SW480 (cell line): ENCODE data around the gene TPRA1.

ENCODE experiments used
- DNase-seq: peaks from one replicate; pipeline ENCODE4 v3.0.0-alpha.2; 2016; ENCODE audit warnings: low spot score

Gene TPRA1

DNA sequence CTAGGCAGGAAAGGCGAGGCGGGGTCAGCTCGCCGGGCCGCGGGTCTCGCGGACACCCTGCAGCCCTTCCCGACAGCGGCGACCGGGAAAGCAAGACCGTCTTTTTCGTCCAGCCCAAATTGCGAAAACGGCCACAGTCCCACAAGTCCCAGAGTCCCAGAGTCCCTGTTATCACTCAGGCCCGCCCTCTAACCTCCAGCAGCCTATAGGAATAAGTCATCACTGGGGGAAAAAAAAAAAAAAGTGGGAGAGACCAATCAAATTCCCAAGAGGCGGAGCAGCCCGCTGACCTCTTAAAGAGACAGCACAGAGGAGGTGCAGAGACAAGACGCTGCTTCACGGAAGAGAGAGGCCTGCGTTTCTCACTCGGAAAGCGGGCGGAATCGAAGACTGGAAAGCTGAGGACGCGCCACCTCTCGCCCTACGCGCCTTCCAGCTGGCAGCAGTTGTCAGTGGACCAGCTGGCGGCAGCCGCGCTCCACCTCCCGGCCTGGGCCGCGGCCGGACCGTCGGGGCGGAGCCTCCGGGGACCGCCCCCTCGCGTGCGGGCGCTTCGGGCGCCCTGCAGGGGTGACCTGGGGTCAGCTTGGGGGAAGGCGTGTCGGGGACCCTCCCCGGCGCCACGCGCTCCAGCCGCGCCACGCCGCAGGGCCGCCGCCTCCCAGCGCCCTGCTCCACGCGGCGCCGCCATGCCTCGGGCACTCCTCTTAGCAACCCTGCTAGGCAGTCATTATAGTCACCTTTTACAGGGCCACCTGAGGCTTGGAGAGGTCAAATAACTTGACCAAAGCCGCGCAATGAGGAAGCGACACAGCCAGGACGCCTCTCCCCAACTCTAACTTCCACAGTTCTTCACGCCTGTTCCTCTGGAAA is at the start of gene TPRA1:
TPRA1 (minus strand) TSS at position 141 of the 873 bp plus-strand sequence. CDS start 10,587 bp downstream, outside the sequence.
- peak; percentile 99 for DNase-seq

DNA sequence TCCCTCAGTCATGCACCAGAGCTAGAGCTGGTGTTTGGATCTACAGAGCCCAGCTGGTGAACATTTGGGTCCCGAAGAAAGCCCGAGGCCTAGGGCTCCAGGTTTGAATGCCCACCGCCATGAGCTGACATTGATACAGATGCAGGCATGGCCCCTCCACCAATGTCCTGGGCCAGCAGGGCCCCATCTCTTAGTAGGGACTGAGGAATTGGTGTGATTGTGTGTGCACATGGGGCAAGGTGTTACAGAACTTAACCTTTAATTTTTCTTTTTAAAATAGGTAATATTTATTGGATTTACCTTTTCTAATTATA is 49.5 kb upstream of the TPRA1 start:
- DNase-seq, result no peak

DNA sequence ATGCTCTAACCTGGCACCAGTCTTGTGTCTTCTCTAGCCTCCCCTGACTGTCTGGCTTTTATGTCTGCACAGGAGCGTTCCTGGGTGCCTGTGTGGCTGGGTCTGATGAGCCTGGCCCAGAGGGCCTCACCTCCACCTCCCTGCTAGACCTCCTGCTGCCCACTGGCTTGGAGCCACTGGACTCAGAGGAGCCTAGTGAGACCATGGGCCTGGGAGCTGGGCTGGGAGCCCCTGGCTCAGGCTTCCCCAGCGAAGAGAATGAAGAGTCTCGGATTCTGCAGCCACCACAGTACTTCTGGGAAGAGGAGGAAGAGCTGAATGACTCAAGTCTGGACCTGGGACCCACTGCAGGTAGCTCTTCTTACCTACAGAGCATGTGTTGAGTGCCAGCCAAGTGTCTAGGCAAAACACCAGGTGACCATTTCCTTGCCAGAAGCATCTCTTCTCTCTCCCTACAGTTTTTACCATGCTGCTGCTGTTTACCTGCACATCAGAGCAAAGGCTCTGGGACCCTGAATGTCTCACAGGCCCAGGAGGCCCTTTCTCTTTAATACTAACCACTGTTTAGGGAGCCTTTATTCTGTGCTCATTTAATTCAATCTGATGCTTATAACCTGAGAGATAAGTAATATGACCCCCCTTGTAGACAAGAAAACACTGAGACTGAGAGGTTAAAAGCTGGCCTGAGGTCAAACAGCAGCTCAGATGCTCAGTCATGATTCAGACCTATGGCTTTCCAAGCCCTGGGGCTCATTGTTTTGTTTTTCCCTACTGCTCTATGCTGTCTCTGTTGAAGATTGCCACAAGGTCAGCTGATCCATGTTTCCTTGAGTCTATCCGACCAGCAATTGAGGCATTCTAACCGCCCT is 48.9 kb upstream of the TPRA1 start:
- DNase-seq, result no peak

DNA sequence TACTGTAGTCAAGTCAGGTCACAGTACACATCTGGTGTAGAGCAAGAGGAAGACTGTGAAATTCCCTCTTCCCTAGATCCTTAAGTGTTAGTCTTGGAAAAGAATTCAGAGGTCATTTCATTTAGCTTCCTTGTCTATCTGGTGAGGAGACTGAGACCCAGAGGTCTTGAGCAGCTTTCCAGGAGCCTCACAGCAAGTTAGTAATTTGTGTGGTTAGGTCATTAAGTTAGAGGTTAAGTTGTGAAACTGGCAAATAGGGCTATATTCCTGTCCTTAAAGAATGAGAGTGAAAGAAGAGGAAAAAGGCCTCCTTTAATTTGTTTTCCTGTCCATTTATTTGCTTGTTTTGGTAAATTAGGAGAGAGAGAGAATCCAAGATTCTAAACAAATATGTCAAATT is 47.4 kb upstream of the TPRA1 start:
- DNase-seq, result no peak

DNA sequence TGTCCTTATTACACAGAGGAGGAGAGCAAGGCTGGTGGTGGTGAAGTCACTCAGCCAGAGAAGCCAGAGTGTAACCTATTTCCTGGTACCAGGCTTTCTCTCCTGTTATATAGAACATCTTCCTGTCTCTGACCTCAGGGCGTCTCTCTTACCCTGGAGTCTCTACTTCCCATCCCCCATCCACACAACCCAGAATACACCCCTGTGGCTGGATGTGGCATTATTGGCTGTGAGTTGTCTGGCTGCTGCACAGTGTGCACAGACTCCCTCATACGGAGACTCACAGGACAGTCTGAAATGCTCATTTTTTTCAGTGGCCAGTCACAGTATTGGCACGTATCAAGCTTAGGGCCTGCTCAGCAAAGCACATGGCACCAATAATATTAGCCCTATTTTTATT is 47.0 kb upstream of the TPRA1 start:
- no peak for DNase-seq

DNA sequence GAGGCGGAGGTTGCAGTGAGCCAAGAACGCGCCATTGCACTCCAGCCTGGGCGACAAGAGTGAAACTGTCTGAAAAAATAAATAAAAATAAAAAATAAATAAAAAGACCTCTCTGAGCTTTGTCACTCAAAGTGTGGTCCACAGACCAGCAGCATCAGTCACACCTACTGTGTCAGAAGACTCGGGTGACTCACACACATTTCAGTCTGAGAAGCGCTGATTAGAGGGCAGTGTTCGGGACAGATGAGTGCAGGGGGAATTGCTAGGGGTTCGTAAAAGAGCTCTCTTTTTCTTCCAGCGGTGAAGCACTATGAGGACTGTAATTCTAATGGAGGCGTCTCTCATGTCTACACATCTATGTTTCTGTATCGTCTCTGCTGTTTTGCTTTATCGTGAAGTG is 44.1 kb upstream of the TPRA1 start:
- no peak for DNase-seq

DNA sequence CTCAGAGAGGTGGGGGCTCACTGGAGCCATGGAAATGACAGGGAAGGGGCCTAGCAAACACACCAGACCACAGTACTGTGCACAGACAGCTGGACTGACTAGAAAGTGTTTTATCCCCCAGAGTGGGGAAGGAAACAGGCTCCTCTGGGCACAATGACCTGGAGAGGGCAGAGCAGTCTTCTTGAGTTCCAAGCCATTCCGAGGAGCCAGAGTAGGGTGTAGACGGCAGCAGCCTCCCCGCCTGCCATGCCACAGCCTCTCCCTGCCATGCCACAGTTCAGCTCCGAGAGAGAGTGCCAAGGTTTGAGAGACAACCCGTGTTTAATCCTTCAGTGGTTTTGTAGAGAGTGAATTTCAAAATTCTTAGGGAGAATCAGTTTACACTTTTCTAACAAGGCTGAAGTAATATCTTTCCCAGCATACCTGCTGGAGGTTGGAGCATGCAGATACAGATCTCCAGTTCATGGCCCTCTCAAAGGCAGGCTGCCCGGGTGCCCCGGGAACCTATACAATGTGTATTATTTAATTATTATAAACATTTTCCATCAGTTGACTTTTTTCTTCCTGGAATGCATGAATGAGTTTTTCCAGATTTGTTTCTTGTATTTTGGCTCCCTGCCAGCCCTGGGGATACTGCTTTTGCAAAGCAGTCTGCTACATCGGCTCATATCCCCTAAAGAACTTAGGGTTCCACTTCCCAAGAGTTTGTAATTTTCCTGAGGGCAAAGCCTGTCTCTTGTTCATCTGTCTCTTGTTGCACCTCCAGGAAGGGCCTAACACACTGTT is 41.7 kb upstream of the TPRA1 start:
- DNase-seq, result no peak

DNA sequence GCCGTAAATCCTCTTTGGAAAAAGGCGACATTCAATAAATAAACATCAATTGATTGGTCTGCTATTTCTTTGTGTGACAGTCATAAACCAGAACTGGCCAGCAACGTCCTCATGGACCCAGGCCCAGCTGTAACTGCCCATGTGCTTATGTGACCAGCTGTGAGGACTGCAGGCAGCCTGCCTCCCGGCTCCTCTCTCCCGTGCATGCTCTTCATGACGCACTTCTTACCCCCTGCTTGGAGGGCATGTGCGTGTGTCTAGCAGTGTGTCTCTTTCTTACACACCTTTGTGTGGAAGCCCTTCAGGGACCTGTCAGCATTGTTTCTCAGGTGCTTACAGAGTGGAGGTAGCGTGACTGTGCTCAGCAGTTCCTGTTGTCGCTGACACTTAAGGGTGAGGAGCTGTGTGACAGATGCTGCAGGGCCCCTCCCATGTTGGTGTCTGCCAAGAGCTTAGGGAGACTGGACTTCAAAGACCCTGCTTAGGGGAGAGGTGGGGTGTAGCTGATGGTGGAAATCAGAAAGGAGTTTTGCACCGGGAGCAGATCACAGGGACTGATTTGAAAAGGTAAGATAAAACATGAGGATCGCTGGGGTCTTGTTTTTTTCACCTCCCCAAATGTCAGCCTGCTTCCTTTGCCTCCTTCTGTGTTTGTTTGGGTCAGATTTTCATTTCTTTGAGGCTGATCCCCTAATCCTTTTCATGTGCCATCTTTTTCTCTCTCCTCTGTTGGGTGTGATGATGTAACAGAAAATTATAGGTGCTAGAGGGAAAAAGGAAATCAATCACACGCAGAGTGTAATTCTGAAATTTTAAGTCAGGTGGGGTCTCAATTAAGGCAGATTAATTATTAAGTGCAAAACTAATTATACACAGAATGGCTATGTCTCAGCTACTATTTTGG is 40.5 kb upstream of the TPRA1 start:
- DNase-seq, result no peak

DNA sequence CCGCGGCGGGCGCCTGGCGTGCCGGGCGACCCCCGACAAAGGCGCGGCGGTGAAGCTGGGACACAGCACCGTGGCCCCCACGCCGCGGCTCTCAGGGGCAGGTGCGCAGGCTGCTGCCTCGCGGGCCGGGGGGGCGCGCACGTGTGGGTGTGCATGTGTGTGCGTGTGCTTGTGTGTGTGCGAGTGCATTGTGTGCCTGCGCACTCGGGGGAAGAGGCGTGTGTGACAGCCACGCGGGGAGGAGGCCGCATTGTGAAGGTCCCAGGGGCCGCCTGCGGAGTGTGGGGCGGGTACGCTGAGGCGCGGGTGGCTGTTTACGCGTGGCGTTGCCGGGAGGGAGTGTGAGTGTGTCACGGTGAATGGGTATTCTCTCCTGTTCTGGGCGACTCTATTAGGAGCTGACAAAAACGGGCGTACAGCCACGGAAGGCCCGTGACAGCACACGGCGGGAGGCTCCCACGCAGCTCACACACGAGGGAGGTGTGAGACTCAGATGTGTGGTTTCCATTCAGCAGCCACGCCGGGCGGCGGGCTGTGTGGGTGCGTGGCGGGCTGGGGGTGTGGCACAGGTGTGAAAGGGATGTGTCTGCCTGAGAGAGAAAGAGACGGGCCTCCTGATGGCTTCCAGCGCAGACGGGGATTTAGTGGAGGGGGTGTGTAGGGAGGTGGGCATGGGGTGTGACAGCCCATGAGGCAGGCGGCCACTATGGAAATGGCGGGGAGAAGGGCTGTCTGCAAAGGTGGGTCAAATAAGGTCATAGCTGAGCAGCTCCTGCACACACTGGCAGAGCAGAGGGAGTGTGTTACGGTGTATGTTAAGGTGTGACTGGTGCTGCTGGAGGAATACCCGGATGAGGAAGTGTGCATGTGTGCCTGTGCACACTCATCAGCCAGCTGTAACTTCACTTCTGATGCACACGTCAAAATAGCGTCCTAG is 39.2 kb upstream of the TPRA1 start:
- DNase-seq, result peak; percentile 20

DNA sequence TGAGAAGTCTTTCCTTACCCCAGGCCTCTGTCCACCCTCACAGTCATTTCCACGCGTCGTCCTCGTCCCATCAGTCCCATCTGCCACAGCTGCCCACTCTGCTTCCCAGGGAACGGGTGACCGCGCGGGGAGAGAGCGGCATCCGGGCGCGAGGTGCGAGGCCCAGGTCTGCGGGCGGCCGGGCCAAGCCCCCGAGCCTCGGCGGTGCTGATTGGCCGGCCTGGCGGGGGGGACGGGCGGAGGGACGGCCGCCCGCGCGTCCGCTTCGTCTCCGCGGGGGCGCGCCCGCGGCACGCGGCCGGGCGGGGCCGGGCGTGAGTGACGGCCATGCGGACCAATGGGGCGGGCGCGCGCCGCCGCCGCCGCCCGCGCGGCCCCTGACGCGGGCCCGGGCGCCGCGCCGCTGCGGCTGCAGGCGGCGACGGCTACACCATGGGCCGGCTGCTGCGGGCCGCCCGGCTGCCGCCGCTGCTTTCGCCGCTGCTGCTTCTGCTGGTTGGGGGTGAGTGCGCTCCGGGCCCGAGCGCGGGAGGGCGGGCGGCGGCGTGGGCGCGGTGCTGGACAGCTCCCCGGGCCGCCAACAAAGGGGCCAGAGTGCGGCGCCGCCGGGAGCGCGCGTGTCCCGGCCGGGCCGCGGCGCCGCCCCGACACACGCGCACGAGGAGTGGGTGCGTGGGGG is 38.4 kb upstream of the TPRA1 start, which contains the start of gene PODXL2:
PODXL2 (plus strand) TSS at position 398 of the 679 bp plus-strand sequence; CDS start at position 433, 35 bp downstream.
- peak; percentile 46 for DNase-seq

DNA sequence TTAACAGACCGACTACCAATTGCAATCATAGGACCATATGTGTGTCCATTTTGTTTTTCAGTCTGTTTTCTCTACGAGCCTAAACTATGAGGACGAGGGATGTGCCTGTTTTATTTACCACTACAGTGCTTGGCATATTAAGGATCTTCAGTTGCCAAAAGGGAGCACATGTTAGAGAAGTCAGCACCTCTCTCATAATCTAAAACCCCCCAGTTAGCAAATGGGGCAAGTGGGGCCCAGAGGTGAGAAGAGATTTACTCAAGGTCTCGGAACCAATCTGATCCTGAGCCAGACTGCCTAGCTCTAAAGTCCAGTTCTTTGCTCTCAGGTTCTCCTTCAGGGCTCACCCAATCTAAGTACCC is 37.9 kb upstream of the TPRA1 start:
- DNase-seq, result no peak

DNA sequence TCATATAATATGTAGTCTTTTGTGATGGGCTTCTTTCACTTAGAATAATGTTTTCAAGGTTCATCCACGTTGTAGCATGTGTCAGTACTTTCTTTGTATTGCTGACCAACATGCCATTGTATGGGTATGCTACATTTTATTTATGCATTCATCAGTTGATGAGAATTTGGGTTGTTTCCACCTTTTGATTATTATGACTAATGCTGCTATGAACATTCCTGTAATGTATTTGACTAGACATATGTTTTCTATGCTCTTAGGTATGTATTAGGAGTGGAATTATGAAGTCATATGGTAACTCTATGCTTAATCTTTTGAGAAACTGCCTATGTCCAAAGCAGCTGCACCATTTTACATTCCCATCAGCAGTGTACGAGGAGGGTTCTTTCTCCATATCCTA is 35.3 kb upstream of the TPRA1 start:
- DNase-seq, result no peak

DNA sequence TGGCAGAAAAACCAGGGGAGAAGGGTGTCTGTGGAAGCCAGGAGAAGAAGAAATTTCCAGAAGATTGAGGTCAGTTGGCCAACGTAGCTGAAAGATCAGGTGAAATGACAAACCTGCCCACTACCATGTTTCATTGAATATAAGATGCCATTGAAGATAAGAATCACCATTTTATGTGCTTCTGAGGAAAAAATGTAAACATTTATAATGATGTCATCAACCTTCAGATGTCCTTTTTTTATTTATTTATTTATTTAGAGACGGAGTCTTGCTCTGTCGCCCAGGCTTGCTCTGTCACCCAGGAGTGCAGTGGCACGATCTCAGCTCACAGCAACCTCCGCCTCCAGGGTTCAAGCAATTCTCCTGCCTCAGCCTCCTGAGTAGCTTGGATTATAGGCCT is 33.5 kb upstream of the TPRA1 start:
- DNase-seq, result no peak

DNA sequence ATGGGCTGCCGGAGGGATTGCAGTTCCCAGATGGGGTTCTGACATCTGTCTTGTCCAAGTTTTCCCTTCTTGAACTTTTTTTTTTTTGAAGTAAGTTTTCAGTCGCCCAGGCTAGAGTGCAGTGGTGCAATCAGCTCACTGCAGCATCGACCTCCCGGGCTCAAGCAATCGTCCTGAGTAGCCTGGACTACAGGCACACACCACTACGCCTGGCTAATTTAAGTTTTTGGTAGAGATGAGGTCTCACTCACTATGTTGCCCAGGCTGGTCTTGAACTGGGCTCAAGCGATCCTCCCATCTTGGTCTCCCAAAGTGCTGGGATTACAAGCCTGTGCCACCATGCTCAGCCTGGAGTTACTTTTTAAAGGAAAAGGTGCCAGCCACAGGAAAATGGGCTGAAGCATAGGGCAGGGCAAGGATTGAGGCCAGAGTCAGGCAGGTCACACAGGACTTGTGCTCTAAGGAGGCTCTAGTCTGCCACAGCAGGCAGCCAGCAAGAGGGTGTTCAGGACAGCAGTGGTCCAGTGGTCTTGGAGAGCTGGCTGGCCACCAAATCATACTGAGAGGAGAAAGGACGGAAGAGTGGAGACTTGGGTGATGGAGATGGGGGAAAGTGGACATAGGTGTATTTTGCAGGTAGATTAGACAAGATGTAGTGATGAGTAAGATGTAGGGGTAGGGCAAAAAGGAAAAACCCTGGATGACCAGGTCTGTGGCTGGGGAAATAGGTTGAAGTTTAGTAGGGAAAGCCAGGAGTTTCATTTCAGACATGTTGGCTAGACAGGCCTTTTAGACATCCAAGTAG is 32.4 kb upstream of the TPRA1 start:
- DNase-seq, result no peak

DNA sequence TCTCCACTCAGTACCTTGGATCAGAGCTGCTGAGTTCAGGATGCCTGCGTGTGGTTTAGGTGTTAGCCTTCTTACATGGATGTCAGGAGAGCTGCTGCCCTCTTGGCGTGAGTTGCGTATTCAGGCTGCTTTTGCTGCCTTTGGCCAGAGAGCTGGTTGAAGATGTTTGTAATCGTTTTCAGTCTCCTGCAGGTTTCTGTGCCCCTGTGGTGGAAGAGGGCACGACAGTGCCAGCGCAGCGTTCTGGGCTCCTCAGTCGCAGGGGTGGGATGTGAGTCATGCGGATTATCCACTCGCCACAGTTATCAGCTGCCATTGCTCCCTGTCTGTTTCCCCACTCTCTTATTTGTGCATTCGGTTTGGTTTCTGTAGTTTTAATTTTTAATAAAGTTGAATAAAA is 31.5 kb upstream of the TPRA1 start:
- DNase-seq, result no peak

DNA sequence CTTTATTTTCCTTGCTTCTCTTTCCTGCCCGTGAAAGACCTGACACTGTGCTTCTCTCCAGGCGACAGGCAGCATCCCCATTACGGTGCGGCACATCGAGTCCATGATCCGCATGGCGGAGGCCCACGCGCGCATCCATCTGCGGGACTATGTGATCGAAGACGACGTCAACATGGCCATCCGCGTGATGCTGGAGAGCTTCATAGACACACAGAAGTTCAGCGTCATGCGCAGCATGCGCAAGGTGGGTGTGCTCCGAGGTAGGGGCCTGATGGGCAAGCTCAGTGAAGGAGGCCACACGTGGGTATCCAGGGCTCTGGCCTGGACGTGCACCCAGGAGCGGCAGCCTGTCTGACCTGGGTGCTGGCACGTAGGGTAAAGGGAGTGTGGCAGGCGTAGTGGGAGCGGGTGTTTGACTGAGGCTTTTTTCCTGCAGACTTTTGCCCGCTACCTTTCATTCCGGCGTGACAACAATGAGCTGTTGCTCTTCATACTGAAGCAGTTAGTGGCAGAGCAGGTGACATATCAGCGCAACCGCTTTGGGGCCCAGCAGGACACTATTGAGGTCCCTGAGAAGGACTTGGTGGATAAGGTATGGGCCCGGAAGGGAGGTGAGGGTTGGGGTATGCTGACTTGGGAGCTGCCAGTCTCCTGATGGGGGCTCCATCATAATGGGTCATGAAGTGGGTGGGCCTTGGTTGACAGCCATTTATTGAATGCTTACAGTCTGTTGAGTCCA is 30.3 kb upstream of the TPRA1 start:
- no peak for DNase-seq

DNA sequence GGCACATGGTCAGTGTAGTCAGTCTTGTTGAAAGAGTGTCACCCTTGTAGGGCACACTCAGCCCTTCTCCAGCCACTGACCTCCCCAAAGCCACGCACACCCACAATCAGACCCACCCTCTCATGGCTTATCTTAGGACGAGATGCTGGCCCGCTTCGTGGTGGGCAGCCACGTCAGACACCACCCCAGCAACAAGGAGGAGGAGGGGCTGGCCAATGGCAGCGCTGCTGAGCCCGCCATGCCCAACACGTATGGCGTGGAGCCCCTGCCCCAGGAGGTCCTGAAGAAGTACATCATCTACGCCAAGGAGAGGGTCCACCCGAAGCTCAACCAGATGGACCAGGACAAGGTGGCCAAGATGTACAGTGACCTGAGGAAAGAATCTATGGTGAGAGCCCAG is 28.4 kb upstream of the TPRA1 start:
- DNase-seq, result no peak
